Type B pancreatic cell (in vitro differentiated cells): Measurements from ENCODE around the gene ZNF322. TPM values are rescaled to one million over a fixed set of nuclear protein-coding genes. Genes with fewer than 3 reads are reported as not detected.
"Not testable (repeated sequence)": the region's sequence is repeated elsewhere in the genome, so short reads cannot be mapped to it uniquely, and the experiment has no call there.

Experiments
- DNase-seq: peaks from one replicate; pipeline ENCODE4 v3.0.0; 2021; ENCODE audit warnings: mixed read lengths; ENCODE audit not compliant: unreplicated experiment; ENCODE audit errors: extremely low spot score
- H3K27ac Mint-ChIP-seq: 2 replicates; pipeline ENCODE4 v1.8.0; 2021; ENCODE audit warnings: mild to moderate bottlenecking, mixed read lengths
- H3K27me3 Mint-ChIP-seq: 2 replicates; pipeline ENCODE4 v1.8.0; 2021; ENCODE audit warnings: mixed read lengths
- H3K36me3 Mint-ChIP-seq: 2 replicates; pipeline ENCODE4 v1.8.0; 2021; ENCODE audit warnings: mixed read lengths
- H3K4me1 Mint-ChIP-seq: one replicate; pipeline ENCODE4 v1.8.0; 2021; ENCODE audit warnings: mixed read lengths; ENCODE audit not compliant: unreplicated experiment
- H3K4me3 Mint-ChIP-seq: 2 replicates; pipeline ENCODE4 v1.8.0; 2021; ENCODE audit warnings: mild to moderate bottlenecking, mixed read lengths
- H3K9me3 Mint-ChIP-seq: 2 replicates; pipeline ENCODE4 v1.8.0; 2021; ENCODE audit warnings: mixed read lengths
- CTCF ChIP-seq: fragments of 200-600 bp; sonication (generic); conservative IDR thresholded peaks from 2 replicates; pipeline ENCODE4 v1.5.0; 2021; ENCODE audit warnings: antibody characterized with exemption, mild to moderate bottlenecking
- long read RNA-seq: library from polyadenylated mRNA; unstranded; transcript quantifications from one replicate; pipeline ENCODE4 v2.0.0, GENCODE V29; 2020
- total RNA-seq: library from RNA; stranded (reverse); gene quantifications from 2 replicates; pipeline ENCODE4 v1.2.1, GENCODE V29; 2021; ENCODE audit warnings: low replicate concordance

ZNF322 gene
- 31.9 and 40.2 TPM in 2 replicates for total RNA-seq
- long read RNA-seq, full-length matches to known transcripts = 36 of 43 reads
- long read RNA-seq, partial matches to known transcripts = 0 of 43 reads
- long read RNA-seq, other reads (novel, unspliced or antisense) = 7 of 43 reads

GRCh38 chr6:26659042-26659999 lies at the start of gene ZNF322:
Gene ZNF322 (minus strand): TSS chr6:26659746. CDS start chr6:26638553, 21,193 bp downstream.
- peaks cover 18% of the 10 kb centered on the region for H3K4me1 Mint-ChIP-seq
- H3K36me3 Mint-ChIP-seq = peaks cover 30% of the 10 kb centered on the region
- no peak for TF ChIP-seq CTCF
- peak; percentile 95 for DNase-seq
- peaks cover 36% of the 10 kb centered on the region for H3K27me3 Mint-ChIP-seq
- peak within 1 kb of the TSS; percentile 90 for H3K4me3 Mint-ChIP-seq
- no peaks in the 10 kb centered on the region for H3K9me3 Mint-ChIP-seq
- peak within 1 kb of the TSS; percentile 73 for H3K27ac Mint-ChIP-seq

GRCh38 chr6:26705780-26706179 lies 46.2 kb upstream of the ZNF322 start:
- H3K27ac Mint-ChIP-seq, H3K27me3 Mint-ChIP-seq, DNase-seq, H3K4me1 Mint-ChIP-seq, H3K4me3 Mint-ChIP-seq, H3K36me3 Mint-ChIP-seq, H3K9me3 Mint-ChIP-seq: not testable (repeated sequence)

GRCh38 chr6:26705352-26705751 lies 45.8 kb upstream of the ZNF322 start:
- H3K4me3 Mint-ChIP-seq, DNase-seq, H3K27me3 Mint-ChIP-seq, H3K27ac Mint-ChIP-seq, H3K9me3 Mint-ChIP-seq, H3K36me3 Mint-ChIP-seq, H3K4me1 Mint-ChIP-seq: not testable (repeated sequence)

GRCh38 chr6:26701023-26701747 lies 41.6 kb upstream of the ZNF322 start:
- not testable (repeated sequence) for H3K4me3 Mint-ChIP-seq, H3K36me3 Mint-ChIP-seq, H3K9me3 Mint-ChIP-seq, DNase-seq, H3K27ac Mint-ChIP-seq, H3K27me3 Mint-ChIP-seq, H3K4me1 Mint-ChIP-seq

- not testable (repeated sequence) for H3K27ac Mint-ChIP-seq, H3K4me3 Mint-ChIP-seq, H3K9me3 Mint-ChIP-seq, H3K27me3 Mint-ChIP-seq, DNase-seq, H3K36me3 Mint-ChIP-seq, H3K4me1 Mint-ChIP-seq
Observed at GRCh38 chr6:26697496-26697895, 38.0 kb upstream of the ZNF322 start.

GRCh38 chr6:26689324-26689947 lies 29.9 kb upstream of the ZNF322 start:
- not testable (repeated sequence) for H3K27me3 Mint-ChIP-seq, H3K4me1 Mint-ChIP-seq, H3K27ac Mint-ChIP-seq, H3K9me3 Mint-ChIP-seq, H3K4me3 Mint-ChIP-seq, DNase-seq, H3K36me3 Mint-ChIP-seq

- not testable (repeated sequence) for H3K27me3 Mint-ChIP-seq, H3K4me1 Mint-ChIP-seq
Observed at GRCh38 chr6:26682435-26683042, 23.0 kb upstream of the ZNF322 start.

GRCh38 chr6:26673287-26673686 lies 13.7 kb upstream of the ZNF322 start:
- DNase-seq, H3K27ac Mint-ChIP-seq, H3K4me1 Mint-ChIP-seq, H3K4me3 Mint-ChIP-seq, H3K27me3 Mint-ChIP-seq, H3K9me3 Mint-ChIP-seq, H3K36me3 Mint-ChIP-seq: not testable (repeated sequence)

More at GRCh38 chr6:26682435-26683042, 23.0 kb upstream of the ZNF322 start:
- not testable (repeated sequence) for H3K27ac Mint-ChIP-seq, DNase-seq, H3K9me3 Mint-ChIP-seq, H3K36me3 Mint-ChIP-seq, H3K4me3 Mint-ChIP-seq

- H3K36me3 Mint-ChIP-seq, DNase-seq, H3K4me1 Mint-ChIP-seq, H3K4me3 Mint-ChIP-seq, H3K27ac Mint-ChIP-seq, H3K9me3 Mint-ChIP-seq: not testable (repeated sequence)
- peaks cover 14% of the 10 kb centered on the region for H3K27me3 Mint-ChIP-seq
Observed at GRCh38 chr6:26670558-26670957, 11.0 kb upstream of the ZNF322 start.

- peaks cover 20% of the 10 kb centered on the region for H3K27me3 Mint-ChIP-seq
- not testable (repeated sequence) for H3K4me1 Mint-ChIP-seq, H3K27ac Mint-ChIP-seq, H3K4me3 Mint-ChIP-seq, H3K36me3 Mint-ChIP-seq, H3K9me3 Mint-ChIP-seq, DNase-seq
Observed at GRCh38 chr6:26670003-26670402, 10.5 kb upstream of the ZNF322 start.
